GM18505 (cell line): ENCODE measurements around the gene OR2K2.
"Not testable (repeated sequence)": the region's sequence is repeated elsewhere in the genome, so short reads cannot be mapped to it uniquely, and the experiment has no call there.

Experiments
- ATAC-seq: cut with Tn5 transposase; IDR thresholded peaks from one replicate; pipeline ENCODE4 v1.9.1; 2021; ENCODE audit not compliant: unreplicated experiment
- POLR2A ChIP-seq: IDR thresholded peaks from 4 replicates; pipeline ENCODE4 v1.6.1; 2011; ENCODE audit warnings: borderline replicate concordance; ENCODE audit not compliant: insufficient read depth, insufficient read length; ENCODE audit errors: extremely low read depth

The OR2K2 gene, protein sequence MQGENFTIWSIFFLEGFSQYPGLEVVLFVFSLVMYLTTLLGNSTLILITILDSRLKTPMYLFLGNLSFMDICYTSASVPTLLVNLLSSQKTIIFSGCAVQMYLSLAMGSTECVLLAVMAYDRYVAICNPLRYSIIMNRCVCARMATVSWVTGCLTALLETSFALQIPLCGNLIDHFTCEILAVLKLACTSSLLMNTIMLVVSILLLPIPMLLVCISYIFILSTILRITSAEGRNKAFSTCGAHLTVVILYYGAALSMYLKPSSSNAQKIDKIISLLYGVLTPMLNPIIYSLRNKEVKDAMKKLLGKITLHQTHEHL

DNA sequence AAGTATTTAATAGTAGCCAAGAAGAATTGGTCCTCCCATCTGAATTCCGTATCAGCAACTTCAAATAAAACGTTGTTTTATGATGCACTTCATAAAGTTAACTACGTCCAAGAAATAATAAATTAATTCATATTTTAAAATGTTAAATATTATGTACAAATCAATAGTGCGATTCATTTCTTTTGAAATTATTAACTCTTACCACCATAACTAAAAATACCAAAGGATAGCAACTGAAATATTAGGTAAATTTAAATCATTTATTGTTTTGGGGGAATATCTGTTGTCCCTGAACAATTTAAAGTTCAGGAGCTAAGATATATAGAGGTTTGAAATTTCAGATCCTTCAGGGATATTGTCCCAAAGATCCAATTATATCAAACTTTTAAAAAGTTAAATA is at the start of gene OR2K2:
Gene OR2K2, minus strand, starts transcription at position 101 of the 400 bp plus-strand sequence. CDS start 1,791 bp downstream, outside the sequence.
- ATAC-seq = no peak
- TF ChIP-seq POLR2A = no peak

DNA sequence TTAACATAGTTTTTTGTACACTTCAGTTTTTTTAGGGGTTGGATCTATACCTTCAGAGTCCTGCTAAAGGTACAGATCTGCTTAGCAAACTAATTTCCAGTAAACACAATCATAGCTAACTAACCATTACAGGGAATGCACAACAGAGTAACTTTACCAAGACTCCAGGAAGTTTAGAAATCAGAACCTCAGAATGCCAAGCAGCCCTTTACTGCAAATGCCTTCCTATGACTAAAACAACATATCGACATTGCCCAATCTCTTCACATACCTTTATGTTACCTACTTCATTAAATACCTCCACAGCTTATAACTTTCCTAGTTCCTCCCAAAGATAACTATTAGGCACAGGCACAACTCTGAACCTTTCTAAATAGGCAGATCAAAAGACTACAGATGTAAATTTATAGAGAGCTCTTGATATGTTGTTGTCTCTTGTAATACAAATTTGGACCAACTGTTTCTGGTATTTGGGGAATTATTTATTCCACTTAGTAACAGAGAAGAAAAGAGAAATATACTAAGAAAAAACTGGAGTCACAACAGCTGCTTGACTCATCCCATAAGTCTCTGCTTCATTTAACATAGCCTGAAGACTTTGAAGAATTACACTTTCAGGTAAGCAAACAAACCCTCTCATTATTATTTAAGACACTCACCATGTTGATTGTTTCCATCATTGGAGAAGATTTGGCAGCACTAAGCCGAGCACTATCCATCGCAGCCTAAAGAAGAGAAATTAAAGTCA is 46.0 kb upstream of the OR2K2 start:
- no peak for ATAC-seq
- TF ChIP-seq POLR2A = no peak

DNA sequence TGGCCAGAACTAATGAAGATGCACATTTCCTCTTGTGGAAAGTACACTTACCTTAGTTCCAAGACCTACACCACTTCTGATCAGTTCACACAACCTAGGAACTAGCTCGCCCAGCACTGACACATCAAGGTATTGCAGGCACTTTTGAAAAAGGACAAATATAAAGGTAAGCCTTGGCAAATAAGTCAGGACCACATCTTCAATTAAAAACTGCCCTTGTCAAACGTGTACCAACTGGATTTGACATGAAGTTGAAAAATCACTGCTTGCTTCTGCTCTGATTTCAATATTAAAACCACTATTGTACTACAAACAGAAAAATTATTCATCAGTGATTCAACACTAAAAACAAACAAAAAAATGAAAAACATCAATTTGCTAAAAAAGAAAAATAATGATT is 45.0 kb upstream of the OR2K2 start:
- no peak for ATAC-seq
- TF ChIP-seq POLR2A = no peak

DNA sequence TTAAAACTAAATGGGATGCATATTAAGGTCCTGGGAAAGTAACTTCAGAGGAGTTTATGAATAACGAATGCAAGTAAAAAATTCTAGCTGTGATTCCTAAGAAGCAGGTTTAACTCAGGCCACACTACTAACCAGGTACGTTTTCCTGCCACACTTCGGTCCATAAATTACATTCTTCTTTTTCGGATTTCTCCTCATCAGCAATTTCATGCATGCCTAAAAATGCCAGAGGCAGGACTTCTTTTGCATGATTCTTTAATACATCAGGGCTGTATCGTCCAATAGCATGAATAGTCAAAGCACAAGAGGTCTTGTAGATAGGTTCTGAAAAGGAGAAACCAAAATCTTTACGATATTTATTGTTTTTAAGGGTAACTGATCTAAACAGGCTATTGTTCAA is 42.3 kb upstream of the OR2K2 start:
- TF ChIP-seq POLR2A = no peak
- ATAC-seq = no peak

DNA sequence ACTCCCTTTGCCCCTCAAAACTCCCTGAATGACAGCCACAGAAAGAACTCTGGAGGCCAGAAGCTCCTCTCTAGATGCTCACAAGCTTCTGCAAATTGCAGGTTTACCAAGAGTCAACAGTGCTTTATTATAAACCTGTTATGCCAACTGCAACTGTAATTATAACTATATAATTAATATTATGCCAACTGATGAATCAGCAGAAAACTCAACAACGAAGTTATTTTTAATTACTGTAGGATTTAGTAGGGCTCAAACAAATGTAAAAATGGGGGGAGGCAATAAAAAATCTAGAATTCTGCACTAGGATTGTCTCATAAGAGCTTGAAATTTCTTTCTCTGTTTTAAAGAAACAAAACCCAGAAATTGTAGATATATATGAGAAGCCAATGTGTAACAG is 37.0 kb upstream of the OR2K2 start:
- no peak for TF ChIP-seq POLR2A
- no peak for ATAC-seq

DNA sequence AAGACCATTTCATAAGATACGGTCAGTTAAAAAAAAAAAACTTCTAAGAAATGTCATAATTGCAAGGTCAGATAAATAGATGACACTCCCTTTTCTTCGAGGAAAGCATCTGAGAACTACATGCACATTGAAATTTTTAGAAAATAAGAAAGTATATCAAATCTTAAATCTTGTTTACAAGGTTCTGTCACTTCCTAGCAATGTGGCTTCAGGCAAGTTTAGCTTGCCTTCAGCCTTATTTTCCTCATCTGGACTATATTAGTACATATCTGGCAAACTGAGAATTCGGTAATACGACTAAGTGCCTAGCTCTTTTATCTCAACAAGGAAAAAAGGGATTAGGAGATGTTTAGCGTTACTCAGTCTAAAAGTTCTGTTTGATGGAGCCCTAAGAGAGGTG is 32.5 kb upstream of the OR2K2 start:
- ATAC-seq = no peak
- no peak for TF ChIP-seq POLR2A

DNA sequence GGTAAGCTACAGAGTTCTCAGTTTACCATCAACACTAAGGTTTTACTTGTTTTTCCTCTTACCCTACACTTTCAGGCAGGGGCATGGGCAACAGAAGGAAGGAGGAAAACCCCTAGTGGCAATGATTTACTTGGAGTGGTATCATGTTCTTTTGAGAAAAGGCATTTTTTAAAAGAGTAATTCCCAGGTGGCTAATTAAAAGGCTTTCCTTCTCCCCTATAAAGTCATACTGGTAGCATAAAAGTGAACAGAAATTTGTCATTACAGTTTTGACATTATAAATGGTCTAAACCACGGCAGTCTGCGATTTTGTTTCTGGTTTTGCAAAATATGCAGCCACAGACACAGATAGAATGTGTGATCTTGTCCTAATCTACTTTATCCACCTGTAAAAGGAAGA is 30.9 kb upstream of the OR2K2 start:
- no peak for TF ChIP-seq POLR2A
- ATAC-seq = no peak

DNA sequence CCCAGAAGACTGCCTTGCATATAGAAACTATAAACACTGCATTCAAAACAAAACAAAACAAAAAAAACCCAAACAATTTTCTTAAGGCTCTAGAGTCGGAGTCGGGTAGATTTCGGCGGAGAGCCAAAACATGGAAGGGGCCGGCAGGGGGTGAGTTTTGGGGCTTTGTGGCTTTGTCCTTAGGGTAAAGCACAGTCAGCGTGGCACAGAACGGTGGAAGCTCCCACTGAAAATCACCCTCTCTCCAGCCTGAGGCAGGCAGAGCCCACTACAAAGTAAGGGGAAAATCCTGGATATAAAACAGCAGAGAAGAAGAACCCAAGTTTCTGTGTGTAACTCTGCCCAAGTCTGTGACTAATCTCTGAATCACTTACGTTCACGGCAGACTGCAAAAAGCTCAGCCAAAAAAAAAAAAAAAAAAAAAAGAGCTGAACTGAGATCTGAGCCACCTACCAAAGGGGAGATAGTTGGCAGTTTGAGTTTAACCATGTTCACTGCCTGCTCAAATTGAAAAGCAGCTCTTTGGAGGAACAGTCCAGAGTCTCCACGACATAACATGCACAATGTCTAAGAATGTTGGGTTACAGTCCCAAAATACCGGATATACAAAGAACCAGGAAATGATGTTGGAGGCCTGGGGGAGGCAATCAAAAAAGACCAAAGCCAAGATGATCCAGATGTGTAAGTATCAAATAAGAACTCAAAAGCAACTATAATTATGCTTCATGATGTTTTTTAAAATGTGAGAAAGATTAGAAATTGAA is 26.6 kb upstream of the OR2K2 start:
- no peak for ATAC-seq
- no peak for TF ChIP-seq POLR2A

DNA sequence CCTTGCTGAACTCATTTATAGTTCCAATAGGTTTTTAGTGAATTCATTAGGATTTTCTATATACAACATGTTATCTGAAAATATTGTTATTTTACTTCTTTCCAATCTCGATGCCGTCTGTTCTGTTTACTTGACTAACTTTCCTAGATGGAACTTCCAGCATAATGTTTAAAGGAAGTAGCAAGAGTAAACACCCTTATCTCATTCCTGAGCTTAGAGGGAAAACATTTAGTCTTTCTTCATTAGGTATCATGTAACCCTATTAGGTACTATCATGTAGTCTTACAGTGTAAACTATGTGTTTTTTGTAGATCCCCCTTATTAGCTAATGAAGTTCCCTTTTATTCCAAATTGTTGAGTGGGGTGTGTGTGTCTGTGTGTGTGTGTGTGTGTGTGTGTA is 22.5 kb upstream of the OR2K2 start:
- TF ChIP-seq POLR2A = no peak
- no peak for ATAC-seq

DNA sequence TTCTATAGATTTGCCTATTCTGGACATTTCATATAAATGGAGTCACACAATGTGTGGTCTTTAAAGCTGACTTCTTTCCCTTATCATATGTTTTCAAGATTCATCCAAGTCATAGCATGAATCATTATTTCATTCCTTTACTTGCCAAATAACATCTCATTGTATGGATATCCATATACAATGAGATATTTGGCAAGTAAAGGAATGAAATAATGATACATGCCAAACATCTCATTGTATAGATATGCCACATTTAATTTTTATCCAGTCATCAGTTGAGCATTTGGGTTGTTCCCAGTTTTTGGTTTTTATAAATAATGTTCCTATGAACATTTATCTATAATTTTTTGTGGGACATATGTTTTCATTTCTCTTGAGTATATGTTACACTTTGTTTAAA is 20.5 kb upstream of the OR2K2 start:
- TF ChIP-seq POLR2A = no peak
- no peak for ATAC-seq

DNA sequence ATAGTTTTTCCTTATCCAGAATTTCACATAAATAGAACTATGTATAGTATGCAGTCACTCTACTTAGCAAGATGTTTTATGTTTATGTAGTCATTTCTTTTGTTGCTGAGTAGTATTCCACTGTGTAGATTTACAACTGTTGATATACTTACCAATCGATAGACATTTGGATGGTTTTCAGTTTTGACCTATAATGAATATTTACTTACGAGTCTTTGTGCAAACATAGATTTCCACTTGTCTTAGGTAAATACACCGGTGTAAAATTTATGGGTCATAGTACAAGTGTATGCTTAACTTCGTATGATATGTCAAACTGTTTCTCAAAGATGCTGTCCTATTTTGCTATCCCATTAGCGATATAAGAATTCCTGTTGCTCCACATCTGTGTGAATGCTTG is 19.7 kb upstream of the OR2K2 start:
- no peak for ATAC-seq

DNA sequence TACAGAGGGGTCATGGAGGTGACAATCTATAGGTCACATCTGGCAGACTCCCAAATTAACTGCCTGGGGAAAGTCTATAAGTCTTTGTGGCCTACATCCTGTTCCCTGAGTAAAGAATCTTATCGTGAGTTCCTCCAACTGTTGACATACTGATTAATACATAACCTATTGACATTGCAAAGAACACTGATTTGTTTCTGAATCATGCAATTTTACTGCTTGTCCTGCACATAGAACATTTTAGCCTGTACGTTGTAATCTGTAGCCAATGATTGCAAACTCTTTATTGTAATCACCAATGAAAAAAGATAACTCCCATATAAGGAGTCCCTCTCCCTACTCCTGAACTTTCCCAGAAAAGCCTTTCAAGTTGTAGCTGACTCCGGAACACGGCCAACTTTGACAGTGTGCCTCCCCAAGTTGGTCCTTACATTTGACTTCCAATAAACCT is 18.8 kb upstream of the OR2K2 start:
- no peak for ATAC-seq
- TF ChIP-seq POLR2A = no peak

More for the DNA sequence above, 19.7 kb upstream of the OR2K2 start:
- TF ChIP-seq POLR2A = no peak

DNA sequence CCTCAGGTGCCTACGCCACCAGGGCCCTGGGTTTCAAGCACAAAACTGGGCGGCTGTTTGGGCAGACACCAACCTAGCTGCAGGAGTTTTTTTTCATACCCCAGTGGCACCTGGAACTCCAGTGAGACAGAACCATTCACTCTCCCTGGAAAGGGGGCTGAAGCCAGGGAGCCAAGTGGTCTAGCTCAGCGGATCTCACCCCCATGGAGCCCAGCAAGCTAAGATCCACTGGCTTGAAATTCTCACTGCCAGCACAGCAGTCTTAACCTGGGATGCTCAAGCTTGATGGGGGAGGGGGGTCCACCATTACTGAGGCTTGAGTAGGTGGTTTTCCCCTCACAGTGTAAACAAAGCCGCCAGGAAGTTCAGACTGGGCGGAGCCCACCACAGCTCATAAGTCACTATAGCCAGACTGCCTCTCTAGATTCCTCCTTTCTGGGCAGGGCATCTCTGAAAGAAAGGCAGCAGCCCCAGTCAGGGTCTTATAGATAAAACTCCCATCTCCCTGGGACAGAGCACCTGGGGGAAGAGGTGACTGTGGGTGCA is 4.4 kb upstream of the OR2K2 start:
- not testable (repeated sequence) for ATAC-seq
